Liver (tissue), 3 donors: ENCODE measurements around the gene CSTF2T.

Experiments
- ATF3 ChIP-seq: IDR thresholded peaks from 2 replicates; pipeline ENCODE4 v1.6.1; 2016; ENCODE audit warnings: antibody characterized with exemption
- CTCF ChIP-seq: fragments of 150-350 bp; IDR thresholded peaks from 2 replicates; pipeline ENCODE4 v1.5.1; 2017; ENCODE audit warnings: improper control_type of control experiment, low read depth, low read length; ENCODE audit not compliant: missing input control
- EGR1 ChIP-seq, 2 donors: IDR thresholded peaks; 2 replicates each; pipeline ENCODE4 v1.6.1; 2016 to 2018; ENCODE audit warnings: antibody characterized with exemption in 2 of 2, low read depth in 2 of 2
- FOXA1 ChIP-seq: IDR thresholded peaks from 2 replicates; pipeline ENCODE4 v1.6.1; 2016; ENCODE audit warnings: antibody characterized with exemption
- FOXA2 ChIP-seq: IDR thresholded peaks from 2 replicates; pipeline ENCODE4 v1.6.1; 2016; ENCODE audit warnings: antibody characterized with exemption
- GABPA ChIP-seq, 2 donors: IDR thresholded peaks in 1 of 2; conservative IDR thresholded peaks in 1 of 2; 2 replicates each; pipeline ENCODE4 v1.6.1; 2016; ENCODE audit warnings: antibody characterized with exemption in 2 of 2, mild to moderate bottlenecking in 1 of 2, moderate library complexity in 1 of 2
- RXRA ChIP-seq, 2 donors: IDR thresholded peaks; 2 replicates each; pipeline ENCODE4 v1.6.1; 2017 to 2018; ENCODE audit warnings: antibody characterized with exemption in 2 of 2, mild to moderate bottlenecking in 1 of 2
- SP1 ChIP-seq: IDR thresholded peaks from 2 replicates; pipeline ENCODE4 v1.6.1; 2018; ENCODE audit warnings: antibody characterized with exemption, mild to moderate bottlenecking
- YY1 ChIP-seq: IDR thresholded peaks from 2 replicates; pipeline ENCODE4 v1.6.1; 2016; ENCODE audit warnings: antibody characterized with exemption, mild to moderate bottlenecking
- TF ChIP-seq, protein P1 (sequence below): IDR thresholded peaks from 2 replicates; pipeline ENCODE4 v1.6.1; 2016; ENCODE audit warnings: antibody characterized with exemption
- TF ChIP-seq, protein P2 (sequence below): IDR thresholded peaks from 2 replicates; pipeline ENCODE4 v1.6.1; 2016; ENCODE audit warnings: antibody characterized with exemption, mild to moderate bottlenecking
- donor health status: healthy.
- donor health status: healthy.

DNA sequence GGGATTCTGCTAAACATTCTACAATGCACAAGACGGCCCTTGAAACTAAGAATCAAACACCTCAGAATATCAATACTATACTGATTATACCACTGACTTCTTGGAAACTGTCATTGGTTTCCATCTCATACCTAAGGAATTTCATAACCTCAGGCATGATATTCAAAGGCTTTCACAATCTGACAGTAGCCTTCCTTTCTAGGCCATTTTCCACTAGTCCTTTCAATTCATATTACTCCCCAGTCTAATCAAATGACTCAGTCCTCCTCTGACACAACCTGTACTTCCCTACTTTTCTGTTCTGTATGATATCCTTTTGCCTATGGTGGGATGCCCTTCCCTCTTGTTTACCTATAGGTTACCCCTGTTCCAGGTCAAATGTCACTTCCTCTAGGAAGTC is 48.3 kb downstream of the CSTF2T start:
- TF ChIP-seq CTCF (no peak), SP1 (no peak), ATF3 (no peak), YY1 (no peak), GABPA (IDR thresholded peaks at IDR 0.05 in 1 of 2, conservative IDR thresholded peaks at IDR 0.05 in 1 of 2) (no peak), RXRA (IDR thresholded peaks at IDR 0.05) (no peak), FOXA1 (no peak), EGR1 (IDR thresholded peaks at IDR 0.05; ENCODE audit: low read depth in 2 of 2) (no peak), FOXA2 (no peak)
- TF ChIP-seq, protein P1, sequence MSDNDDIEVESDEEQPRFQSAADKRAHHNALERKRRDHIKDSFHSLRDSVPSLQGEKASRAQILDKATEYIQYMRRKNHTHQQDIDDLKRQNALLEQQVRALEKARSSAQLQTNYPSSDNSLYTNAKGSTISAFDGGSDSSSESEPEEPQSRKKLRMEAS: no peak
- TF ChIP-seq, protein P2, sequence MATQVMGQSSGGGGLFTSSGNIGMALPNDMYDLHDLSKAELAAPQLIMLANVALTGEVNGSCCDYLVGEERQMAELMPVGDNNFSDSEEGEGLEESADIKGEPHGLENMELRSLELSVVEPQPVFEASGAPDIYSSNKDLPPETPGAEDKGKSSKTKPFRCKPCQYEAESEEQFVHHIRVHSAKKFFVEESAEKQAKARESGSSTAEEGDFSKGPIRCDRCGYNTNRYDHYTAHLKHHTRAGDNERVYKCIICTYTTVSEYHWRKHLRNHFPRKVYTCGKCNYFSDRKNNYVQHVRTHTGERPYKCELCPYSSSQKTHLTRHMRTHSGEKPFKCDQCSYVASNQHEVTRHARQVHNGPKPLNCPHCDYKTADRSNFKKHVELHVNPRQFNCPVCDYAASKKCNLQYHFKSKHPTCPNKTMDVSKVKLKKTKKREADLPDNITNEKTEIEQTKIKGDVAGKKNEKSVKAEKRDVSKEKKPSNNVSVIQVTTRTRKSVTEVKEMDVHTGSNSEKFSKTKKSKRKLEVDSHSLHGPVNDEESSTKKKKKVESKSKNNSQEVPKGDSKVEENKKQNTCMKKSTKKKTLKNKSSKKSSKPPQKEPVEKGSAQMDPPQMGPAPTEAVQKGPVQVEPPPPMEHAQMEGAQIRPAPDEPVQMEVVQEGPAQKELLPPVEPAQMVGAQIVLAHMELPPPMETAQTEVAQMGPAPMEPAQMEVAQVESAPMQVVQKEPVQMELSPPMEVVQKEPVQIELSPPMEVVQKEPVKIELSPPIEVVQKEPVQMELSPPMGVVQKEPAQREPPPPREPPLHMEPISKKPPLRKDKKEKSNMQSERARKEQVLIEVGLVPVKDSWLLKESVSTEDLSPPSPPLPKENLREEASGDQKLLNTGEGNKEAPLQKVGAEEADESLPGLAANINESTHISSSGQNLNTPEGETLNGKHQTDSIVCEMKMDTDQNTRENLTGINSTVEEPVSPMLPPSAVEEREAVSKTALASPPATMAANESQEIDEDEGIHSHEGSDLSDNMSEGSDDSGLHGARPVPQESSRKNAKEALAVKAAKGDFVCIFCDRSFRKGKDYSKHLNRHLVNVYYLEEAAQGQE: no peak
